Hematopoietic multipotent progenitor cell treated with erythropoietin and hydrocortisone succinate and interleukin-3 and kit ligand, for 8 days (in vitro differentiated cells): ENCODE results near the gene SGMS2.

Experiments
- DNase-seq: peaks from one replicate; pipeline ENCODE4 v3.0.0-alpha.2; 2015

Gene SGMS2

GRCh38 chr4:107824350-107825071, at the start of gene SGMS2:
Gene SGMS2, plus strand, starts transcription at chr4:107824932. Its CDS starts 70,622 bp downstream, at chr4:107895554.
- peak; percentile 53 for DNase-seq

DNA sequence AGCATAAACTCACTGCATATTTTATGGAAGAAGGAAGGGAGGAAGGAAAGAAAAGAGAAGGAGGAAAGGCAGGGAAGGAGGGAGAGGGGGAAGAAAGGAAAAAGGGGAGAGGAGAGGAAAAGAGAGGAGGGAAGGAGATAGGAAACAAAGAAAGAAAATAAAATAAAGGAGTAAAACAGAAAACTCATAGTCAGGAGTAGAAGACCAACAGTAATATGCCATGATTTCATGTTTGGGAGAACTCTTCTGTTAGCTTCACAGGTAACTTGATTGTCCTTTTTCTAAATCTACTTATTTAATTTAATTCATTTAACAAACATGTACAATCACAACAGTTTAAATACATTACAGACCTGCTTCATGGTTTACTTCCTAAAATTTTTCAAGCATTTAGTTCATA, 46.8 kb upstream of the SGMS2 start:
- DNase-seq = no peak

- DNase-seq = no peak
These were observed 45.8 kb upstream of the SGMS2 start for GRCh38 chr4:107778784-107779530.

GRCh38 chr4:107780665-107781064, 44.1 kb upstream of the SGMS2 start:
- DNase-seq = no peak

GRCh38 chr4:107791902-107792301, 32.8 kb upstream of the SGMS2 start:
- DNase-seq = no peak

DNA sequence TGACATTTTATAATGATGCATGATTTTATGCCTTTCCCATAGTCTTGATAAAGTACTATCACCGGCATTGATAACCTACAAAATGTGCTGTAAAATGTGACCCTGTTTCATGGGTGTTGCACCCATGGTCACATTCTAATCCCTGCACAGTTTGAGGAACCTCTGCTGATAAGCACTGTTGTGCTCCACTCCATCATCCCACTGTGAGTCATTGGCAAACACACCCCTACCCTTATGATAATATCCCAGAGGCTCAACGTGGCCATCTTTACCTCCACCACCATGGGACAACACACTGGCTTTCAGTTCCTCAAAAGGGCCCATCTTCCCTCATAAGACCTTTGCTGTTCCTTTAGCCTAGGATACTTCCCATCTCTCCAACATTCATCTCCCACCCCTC, 32.0 kb upstream of the SGMS2 start:
- no peak for DNase-seq

GRCh38 chr4:107793996-107794395, 30.7 kb upstream of the SGMS2 start:
- DNase-seq = no peak

DNA sequence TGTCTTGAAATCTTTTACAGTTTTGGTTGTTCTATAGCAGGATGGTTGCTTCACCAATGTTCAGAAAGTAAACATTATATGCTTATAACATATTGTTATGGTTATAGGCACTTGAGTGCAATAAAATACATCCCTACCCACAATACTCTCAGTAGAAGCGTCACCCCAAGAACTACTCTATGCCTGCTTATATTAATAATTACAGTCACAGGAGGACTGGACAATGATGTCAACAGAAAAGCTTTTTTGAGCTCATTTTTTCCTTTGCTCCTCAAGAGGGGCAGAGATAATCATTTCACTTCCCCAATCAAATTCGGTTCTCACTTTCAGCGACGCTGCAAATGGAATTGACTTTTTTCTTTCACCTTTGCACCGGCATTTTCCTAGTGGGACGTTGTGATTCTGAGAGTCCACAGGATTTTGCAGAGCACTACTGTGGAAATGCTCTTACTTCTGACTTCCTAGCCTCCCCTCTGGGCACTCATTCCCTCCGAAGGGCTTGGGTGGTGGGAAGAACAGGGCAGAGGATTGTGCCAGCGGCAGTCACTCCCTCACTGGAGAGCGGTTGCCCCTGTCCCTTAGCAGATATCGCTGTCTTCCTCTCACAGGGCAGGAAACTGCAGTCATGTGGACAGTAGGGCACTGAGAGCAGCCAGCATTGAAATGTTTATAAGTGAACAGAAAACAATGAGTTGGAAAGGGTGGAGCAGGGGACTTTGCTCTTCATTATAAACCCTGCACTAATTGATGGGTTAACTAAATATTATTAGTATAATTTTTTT, 24.9 kb upstream of the SGMS2 start:
- DNase-seq = peak; percentile 26

DNA sequence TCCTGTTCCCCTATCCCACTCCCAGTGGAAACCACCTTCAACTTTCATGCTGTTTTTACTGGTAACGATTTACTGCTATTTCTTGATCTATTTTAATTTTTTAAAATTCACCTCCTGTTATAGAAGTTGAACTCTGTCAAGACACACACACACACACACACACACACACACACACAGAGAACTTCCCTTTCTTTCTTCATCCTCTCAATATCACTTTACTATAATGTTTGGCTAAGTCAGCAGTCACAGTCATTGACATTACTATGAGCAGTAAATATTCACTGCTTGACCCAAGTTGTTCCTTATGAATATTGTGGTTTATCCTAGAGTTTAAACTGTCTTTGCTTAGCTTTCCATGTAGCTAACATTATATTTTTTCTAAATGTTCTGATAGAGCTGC, 24.0 kb upstream of the SGMS2 start:
- DNase-seq = no peak

GRCh38 chr4:107801766-107802211, 22.9 kb upstream of the SGMS2 start:
- no peak for DNase-seq

- no peak for DNase-seq
These were observed 19.8 kb upstream of the SGMS2 start for GRCh38 chr4:107804956-107805355.

DNA sequence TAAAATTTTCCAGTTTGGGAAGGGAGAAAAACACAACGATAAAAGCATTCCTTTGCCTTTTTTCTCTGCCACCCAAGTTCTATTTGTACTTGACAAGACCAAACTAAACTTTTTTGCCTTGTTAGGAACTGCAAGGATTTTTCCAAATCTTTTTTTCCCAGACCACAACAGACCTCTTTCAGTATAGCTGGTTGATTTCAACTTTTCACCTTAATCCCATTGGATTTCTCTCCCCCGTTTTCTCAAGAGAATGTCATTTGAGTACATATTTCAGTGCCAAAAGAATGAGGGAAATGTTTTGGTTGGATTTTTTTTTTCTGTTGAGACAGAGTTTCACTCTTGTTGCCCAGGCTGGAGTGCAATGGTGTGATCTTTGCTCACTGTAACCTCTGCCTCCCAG, 18.5 kb upstream of the SGMS2 start:
- DNase-seq = no peak

GRCh38 chr4:107808572-107808971, 16.2 kb upstream of the SGMS2 start:
- no peak for DNase-seq

- DNase-seq = no peak
These were observed 15.5 kb upstream of the SGMS2 start for GRCh38 chr4:107809210-107809609.

- DNase-seq = no peak
These were observed 10.0 kb upstream of the SGMS2 start for GRCh38 chr4:107814758-107815157.

GRCh38 chr4:107815158-107815557, 9.6 kb upstream of the SGMS2 start:
- DNase-seq = peak; percentile 42

DNA sequence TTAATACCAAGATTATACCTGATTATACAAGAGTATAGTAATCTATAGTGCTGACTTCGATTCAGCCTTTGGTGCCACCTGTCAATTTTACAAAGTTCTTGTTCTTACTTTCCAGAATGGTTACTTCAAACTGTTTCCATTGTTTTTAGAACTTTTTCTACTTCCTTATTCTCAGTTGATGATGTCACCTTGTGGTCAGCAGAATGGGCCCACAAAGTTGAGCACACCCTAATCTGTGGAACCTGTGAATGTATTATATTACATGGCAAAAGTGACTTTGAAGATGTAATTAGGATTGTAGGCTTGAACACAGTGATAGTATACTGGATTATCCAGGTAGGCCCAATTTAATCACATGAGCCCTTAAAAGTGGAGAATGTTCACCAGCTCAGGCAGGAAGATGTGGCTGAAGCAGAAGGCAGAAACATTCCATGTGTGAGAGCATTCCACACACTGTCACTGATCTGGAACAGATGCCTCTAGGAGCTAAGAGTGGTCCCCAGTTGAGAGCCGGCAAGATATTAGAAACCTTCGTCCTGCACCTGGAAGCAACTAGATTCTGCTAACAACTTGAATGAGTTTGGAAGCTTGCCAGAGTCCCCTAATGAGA, 6.3 kb upstream of the SGMS2 start:
- DNase-seq = peak; percentile 40

- DNase-seq = no peak
These were observed 822 bp upstream of the SGMS2 start for GRCh38 chr4:107823870-107824349.

- no peak for DNase-seq
These were observed 516 bp downstream of the SGMS2 start for GRCh38 chr4:107825072-107825824.

DNA sequence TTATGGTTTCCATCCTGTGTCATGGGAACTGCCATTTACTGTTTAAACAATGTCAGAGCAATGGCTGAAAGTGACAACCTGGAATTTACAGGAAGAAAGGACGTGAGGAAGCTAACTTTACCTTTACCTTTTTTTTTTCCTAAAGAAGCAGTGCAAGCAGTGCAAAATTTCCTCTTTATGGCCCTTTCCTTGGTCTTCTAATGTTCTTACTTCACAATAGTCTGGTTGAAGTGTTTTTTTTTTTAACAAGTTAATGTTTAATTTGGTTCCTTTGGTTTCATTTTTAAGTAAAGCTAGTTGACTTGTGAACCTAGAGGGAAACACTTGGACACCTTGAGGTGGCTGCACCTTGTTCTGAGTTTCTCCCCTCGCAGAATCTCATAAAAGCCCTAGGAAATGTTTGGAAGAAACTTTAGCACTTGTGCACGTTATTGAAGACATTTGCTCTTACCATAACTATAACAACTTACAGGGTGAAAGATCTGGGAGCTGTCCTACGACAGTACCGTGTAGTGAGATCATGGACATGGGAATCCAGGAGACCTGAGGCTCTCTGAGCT, 1.8 kb downstream of the SGMS2 start:
- no peak for DNase-seq

DNA sequence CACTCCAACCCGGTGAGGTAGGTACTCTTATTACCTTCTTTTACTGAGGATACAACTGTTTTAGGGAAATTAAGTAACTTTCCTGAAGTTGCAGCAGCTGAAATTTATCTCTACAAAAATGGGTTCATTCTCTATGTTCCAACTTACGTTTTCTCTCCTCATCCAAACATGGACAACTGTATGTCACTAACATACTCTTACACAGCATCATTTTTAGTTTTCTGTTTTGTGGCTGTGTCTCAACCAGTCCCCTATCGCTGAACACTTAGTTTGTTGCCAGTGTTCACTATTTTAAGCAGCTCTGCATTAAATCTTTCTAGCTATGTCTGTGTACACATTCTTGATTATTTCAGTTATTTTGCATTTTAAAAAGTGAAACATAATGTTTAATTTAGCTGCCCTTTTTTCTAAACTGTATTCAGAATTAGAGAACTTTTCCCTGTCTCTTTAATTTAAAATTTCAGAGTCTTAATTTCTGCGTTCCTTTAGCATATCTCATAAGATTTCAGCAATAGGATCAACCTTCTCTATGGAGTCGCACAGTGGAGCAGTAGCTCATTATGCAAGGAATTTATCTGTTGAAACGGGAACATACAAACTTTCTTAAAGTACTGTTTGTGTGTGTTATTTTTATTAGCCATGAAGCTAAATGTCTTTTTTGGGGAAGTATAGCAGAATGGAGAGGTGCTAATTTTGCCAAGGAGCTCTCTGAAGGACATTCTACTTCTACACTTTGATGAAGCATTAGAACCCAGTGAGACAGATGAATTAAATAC, 3.8 kb downstream of the SGMS2 start:
- DNase-seq = no peak
